Astrocyte (in vitro differentiated cells and primary cell): Measurements from ENCODE around the gene TRAK1. TPM values are rescaled to one million over a fixed set of nuclear protein-coding genes. Genes with fewer than 3 reads are reported as not detected.

ENCODE experiments used
- DNase-seq: peaks from one replicate; pipeline ENCODE4 v3.0.0-alpha.2; 2010; ENCODE audit warnings: low read depth
- FAIRE-seq: peaks from 2 replicates; lab custom pipeline; 2011; peaks lifted over from hg19 to GRCh38; lab: Jason Lieb, UNC
- H2AFZ ChIP-seq: 2 replicates; pipeline ENCODE4 v1.6.0; 2012; ENCODE audit warnings: low read depth, low read length, inconsistent platforms
- H3K27ac ChIP-seq: 2 replicates; pipeline ENCODE4 v1.5.1; 2011; ENCODE audit warnings: low read depth, low read length, inconsistent platforms
- H3K27me3 ChIP-seq: 2 replicates; pipeline ENCODE4 v1.6.0; 2011; ENCODE audit warnings: low read length, inconsistent platforms; ENCODE audit not compliant: insufficient read depth
- H3K36me3 ChIP-seq: 2 replicates; pipeline ENCODE4 v1.5.1; 2011; ENCODE audit warnings: low read length, inconsistent platforms; ENCODE audit not compliant: insufficient read depth
- H3K4me1 ChIP-seq: 2 replicates; pipeline ENCODE4 v1.5.1; 2011; ENCODE audit warnings: low read length, inconsistent platforms; ENCODE audit not compliant: insufficient read depth
- H3K4me2 ChIP-seq: 2 replicates; pipeline ENCODE4 v1.6.0; 2012; ENCODE audit warnings: low read length, inconsistent platforms
- H3K4me3 ChIP-seq: 2 replicates; pipeline ENCODE4 v1.5.1; 2011; ENCODE audit warnings: low read depth, mild to moderate bottlenecking, low read length, inconsistent platforms; ENCODE audit not compliant: insufficient read depth
- H3K79me2 ChIP-seq: 2 replicates; pipeline ENCODE4 v1.6.0; 2012; ENCODE audit warnings: mild to moderate bottlenecking, low read length, inconsistent platforms; ENCODE audit not compliant: insufficient read depth
- H3K9ac ChIP-seq: 2 replicates; pipeline ENCODE4 v1.6.0; 2012; ENCODE audit warnings: mild to moderate bottlenecking, low read length, inconsistent platforms
- H3K9me3 ChIP-seq: 2 replicates; pipeline ENCODE4 v1.5.1; 2012; ENCODE audit warnings: low read depth, mild to moderate bottlenecking, low read length, inconsistent platforms; ENCODE audit not compliant: insufficient read depth
- H4K20me1 ChIP-seq: 2 replicates; pipeline ENCODE4 v1.6.0; 2012; ENCODE audit warnings: low read length, inconsistent platforms; ENCODE audit not compliant: insufficient read depth
- H3K27ac Mint-ChIP-seq: one replicate; pipeline ENCODE4 v1.8.0; 2021; ENCODE audit warnings: mild to moderate bottlenecking, mixed read lengths; ENCODE audit not compliant: unreplicated experiment
- H3K27me3 Mint-ChIP-seq: one replicate; pipeline ENCODE4 v1.8.0; 2021; ENCODE audit warnings: low read depth, mixed read lengths; ENCODE audit not compliant: unreplicated experiment
- H3K36me3 Mint-ChIP-seq: one replicate; pipeline ENCODE4 v1.8.0; 2021; ENCODE audit warnings: low read depth, mixed read lengths; ENCODE audit not compliant: unreplicated experiment
- H3K4me1 Mint-ChIP-seq: one replicate; pipeline ENCODE4 v1.8.0; 2021; ENCODE audit warnings: low read depth, mixed read lengths; ENCODE audit not compliant: unreplicated experiment
- H3K4me3 Mint-ChIP-seq: one replicate; pipeline ENCODE4 v1.8.0; 2021; ENCODE audit warnings: mild to moderate bottlenecking, moderate library complexity, mixed read lengths; ENCODE audit not compliant: unreplicated experiment
- H3K9me3 Mint-ChIP-seq: one replicate; pipeline ENCODE4 v1.8.0; 2021; ENCODE audit warnings: mild to moderate bottlenecking, mixed read lengths; ENCODE audit not compliant: unreplicated experiment
- EZH2 ChIP-seq: IDR thresholded peaks from 2 replicates; pipeline ENCODE4 v1.6.1; 2012; ENCODE audit warnings: mild to moderate bottlenecking, low read length, inconsistent platforms; ENCODE audit not compliant: insufficient read depth
- total RNA-seq: library from RNA; stranded (reverse); gene quantifications from 2 replicates; pipeline ENCODE4 v1.2.1, GENCODE V29; 2021
- TF ChIP-seq, protein P1 (sequence below): IDR thresholded peaks from 2 replicates; pipeline ENCODE4 v1.5.1; 2011; ENCODE audit warnings: low read depth, mild to moderate bottlenecking, inconsistent platforms, low read length, moderate library complexity; ENCODE audit not compliant: insufficient read depth

The TRAK1 gene
- total RNA-seq, 1 donor from 2014 or later = 56.2 TPM

DNA sequence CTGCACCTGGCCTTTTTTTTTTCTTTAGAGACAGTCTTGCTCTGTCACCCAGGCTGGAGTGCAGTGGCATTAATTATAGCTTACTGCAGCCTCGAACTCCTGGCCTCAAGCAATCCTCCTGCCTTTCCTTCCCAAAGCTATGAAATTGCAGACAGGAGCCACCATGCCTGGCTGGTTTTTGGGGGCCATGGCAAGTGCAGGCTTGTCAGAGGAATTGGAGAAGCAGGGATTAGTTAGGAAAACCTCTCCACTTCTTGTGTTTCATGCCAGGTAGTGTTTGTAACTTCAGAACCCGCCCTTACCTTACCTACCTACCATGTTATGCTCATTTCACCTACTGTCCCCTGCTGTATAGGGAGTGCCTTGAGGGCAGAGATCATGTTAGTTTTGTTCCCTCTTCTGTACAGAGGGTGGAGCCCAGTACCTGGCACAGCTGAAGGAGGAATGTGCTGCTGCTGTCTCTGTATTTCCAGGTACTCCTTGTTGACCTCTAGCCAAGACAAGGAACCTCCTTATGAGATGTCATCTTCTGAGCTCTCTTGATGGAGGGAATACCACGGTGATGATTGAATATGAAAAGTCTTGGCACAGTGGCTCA is 43.8 kb downstream of the TRAK1 start:
- FAIRE-seq (no peak), DNase-seq (no peak)
- no peak overlapping the region for H2AFZ ChIP-seq
- H3K27ac Mint-ChIP-seq = no peak overlapping the region
- no peaks in the 10 kb centered on the region for H3K9me3 Mint-ChIP-seq
- H3K4me3 ChIP-seq = no peak overlapping the region
- H3K9me3 ChIP-seq = no peaks in the 10 kb centered on the region
- peaks cover 3% of the 10 kb centered on the region for H3K4me1 Mint-ChIP-seq
- peaks cover 11% of the 10 kb centered on the region for H3K36me3 Mint-ChIP-seq
- H3K4me3 Mint-ChIP-seq = no peak overlapping the region
- H3K27me3 ChIP-seq = no peaks in the 10 kb centered on the region
- TF ChIP-seq EZH2 = no peak
- TF ChIP-seq, protein P1, sequence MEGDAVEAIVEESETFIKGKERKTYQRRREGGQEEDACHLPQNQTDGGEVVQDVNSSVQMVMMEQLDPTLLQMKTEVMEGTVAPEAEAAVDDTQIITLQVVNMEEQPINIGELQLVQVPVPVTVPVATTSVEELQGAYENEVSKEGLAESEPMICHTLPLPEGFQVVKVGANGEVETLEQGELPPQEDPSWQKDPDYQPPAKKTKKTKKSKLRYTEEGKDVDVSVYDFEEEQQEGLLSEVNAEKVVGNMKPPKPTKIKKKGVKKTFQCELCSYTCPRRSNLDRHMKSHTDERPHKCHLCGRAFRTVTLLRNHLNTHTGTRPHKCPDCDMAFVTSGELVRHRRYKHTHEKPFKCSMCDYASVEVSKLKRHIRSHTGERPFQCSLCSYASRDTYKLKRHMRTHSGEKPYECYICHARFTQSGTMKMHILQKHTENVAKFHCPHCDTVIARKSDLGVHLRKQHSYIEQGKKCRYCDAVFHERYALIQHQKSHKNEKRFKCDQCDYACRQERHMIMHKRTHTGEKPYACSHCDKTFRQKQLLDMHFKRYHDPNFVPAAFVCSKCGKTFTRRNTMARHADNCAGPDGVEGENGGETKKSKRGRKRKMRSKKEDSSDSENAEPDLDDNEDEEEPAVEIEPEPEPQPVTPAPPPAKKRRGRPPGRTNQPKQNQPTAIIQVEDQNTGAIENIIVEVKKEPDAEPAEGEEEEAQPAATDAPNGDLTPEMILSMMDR = no peak
- no peak overlapping the region for H3K9ac ChIP-seq
- no peak overlapping the region for H3K27ac ChIP-seq
- H3K27me3 Mint-ChIP-seq = no peaks in the 10 kb centered on the region
- H3K36me3 ChIP-seq = peaks cover 2% of the 10 kb centered on the region
- no peak overlapping the region for H3K4me2 ChIP-seq
- peaks cover 16% of the 10 kb centered on the region for H3K79me2 ChIP-seq
- H4K20me1 ChIP-seq = peaks cover 49% of the 10 kb centered on the region
- H3K4me1 ChIP-seq = no peaks in the 10 kb centered on the region

DNA sequence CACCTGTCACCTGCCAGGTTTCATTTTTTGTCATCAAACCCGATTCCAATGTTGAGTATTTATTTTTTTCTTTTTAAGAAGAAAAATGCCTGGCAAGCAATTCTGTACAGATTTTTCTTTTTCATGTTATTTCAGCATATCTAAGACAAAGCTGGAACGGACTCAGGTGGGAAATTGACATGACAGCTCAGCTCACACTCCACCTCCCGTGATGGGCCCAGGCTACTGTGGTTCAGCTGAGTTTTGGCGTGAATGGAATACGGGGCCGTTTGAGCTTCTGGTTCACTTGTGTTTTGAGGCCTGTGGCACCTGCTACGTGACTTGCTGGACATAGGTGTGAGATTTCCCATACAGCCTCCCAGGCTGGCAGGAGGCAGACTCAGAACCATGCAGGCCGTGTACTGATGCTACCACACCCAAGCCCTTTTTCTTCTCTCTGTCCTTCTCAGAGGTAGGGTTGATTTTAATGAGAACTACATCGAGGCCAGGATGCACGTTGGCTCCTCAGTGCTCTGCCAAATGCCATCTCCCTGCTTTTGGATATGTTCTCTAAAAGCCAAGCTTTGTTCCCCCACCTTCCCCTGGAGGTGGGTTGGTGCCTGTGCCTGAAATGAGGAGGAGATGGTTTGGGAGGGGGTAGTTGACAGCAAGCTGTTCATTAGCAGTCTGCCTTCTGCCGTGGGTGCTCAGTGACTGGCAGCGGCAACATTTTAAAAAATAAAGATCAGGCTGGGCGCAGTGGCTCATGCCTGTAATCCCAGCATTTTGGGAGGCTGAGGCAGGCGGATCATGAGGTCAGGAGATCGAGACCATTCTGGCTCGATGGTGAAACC is 48.7 kb downstream of the TRAK1 start:
- DNase-seq (no peak), FAIRE-seq (no peak)
- Histone ChIP-seq H3K4me2 (no peak overlapping the region), H3K4me1 (no peaks in the 10 kb centered on the region), H3K79me2 (peaks cover 13% of the 10 kb centered on the region), H3K9ac (no peak overlapping the region), H3K4me3 (no peak overlapping the region), H3K27me3 (no peaks in the 10 kb centered on the region), H3K27ac (no peak overlapping the region), H4K20me1 (peaks cover 56% of the 10 kb centered on the region), H2AFZ (no peak overlapping the region), H3K36me3 (peaks cover 2% of the 10 kb centered on the region), H3K9me3 (no peaks in the 10 kb centered on the region)
- H3K4me3 Mint-ChIP-seq = no peak overlapping the region
- no peaks in the 10 kb centered on the region for H3K27me3 Mint-ChIP-seq
- H3K36me3 Mint-ChIP-seq = peaks cover 3% of the 10 kb centered on the region
- no peaks in the 10 kb centered on the region for H3K4me1 Mint-ChIP-seq
- no peaks in the 10 kb centered on the region for H3K9me3 Mint-ChIP-seq
- TF ChIP-seq, protein P1 = no peak
- no peak for TF ChIP-seq EZH2
- no peak overlapping the region for H3K27ac Mint-ChIP-seq
